ENCODE results near the gene VPS37D.

Gene VPS37D

DNA sequence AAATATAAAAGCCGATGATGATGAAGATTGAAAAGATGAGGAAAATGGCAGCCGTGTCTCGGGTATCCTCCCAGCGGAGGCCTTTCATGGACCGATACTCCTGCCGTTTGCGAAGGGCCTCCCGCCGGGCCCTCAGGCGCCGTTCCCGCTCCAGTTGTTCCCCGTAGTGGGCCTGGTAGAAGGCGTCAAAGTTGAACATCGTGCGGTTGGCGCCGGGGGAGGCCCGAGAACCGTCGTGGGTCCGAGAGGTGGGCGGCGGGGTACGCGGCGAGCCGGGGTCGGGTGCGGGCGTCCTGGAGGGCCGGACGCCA is 15.1 kb downstream of the VPS37D start:
- DNase-seq, result no peak

GRCh38 chr7:73683056-73683787 is 15.6 kb downstream of the VPS37D start, which contains the start of the genes BUD23 and DNAJC30:
Gene BUD23 (plus strand): TSS chr7:73683597. CDS start chr7:73683626, 29 bp downstream.
Gene DNAJC30 (minus strand): TSS chr7:73683453. CDS start chr7:73683423, 30 bp downstream.
- DNase-seq, result peak; percentile 97

GRCh38 chr7:73683788-73684693 is 16.4 kb downstream of the VPS37D start:
- DNase-seq, result no peak

- no peak for DNase-seq
Measured at GRCh38 chr7:73685311-73685710, 17.7 kb downstream of the VPS37D start.

- no peak for DNase-seq
Measured at GRCh38 chr7:73688288-73688687, 20.7 kb downstream of the VPS37D start.

GRCh38 chr7:73690646-73691045 is 23.0 kb downstream of the VPS37D start:
- DNase-seq, result no peak

DNA sequence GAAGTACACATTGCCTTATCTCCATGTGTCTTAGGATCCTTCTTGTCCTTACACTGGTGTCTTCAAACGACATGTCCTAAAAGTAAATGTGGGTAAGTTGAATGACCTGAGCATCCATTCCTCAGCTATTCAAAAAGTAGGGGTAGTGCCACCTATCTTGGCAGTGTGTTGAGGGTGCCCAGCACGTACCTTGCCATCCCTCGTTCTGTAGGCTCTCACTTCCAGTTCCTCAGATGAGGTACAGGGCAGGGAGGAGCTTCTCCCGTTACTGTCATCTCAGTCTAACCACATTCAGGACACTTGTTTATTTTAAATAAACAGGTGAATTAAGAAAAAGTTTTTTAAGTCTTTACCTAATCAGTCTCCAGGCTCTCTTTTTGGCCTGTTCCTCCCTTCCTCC is 28.7 kb downstream of the VPS37D start:
- DNase-seq, result no peak

DNA sequence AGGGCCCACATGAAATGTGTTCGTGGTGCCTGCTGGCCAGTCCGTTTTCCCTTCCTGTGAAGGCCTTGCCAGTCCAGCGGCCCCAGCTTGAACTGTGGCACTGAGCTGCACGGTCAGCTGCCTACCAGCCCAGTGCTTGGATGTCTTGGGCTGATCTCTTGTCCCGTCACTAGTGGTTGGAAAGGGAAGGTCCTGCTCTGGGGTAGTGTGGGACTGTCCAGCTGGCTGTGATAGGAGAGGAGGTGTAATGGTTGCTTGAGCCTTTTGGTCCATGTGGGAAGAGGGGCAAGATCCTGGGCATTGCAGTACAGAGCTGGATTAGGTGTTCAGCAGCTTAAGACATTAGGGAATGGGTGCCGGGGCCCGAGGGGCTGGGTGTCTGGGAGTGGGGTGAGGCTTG is 30.8 kb downstream of the VPS37D start:
- DNase-seq, result no peak

GRCh38 chr7:73699370-73700068 is 31.9 kb downstream of the VPS37D start:
- DNase-seq, result no peak

GRCh38 chr7:73700069-73700423 is 32.4 kb downstream of the VPS37D start:
- DNase-seq, result no peak

GRCh38 chr7:73700581-73701134 is 33.0 kb downstream of the VPS37D start:
- no peak for DNase-seq

- no peak for DNase-seq
Measured at GRCh38 chr7:73701357-73701995, 33.8 kb downstream of the VPS37D start.

GRCh38 chr7:73702226-73702625 is 34.6 kb downstream of the VPS37D start:
- no peak for DNase-seq

- DNase-seq, result no peak
Measured at GRCh38 chr7:73702665-73703064, 35.0 kb downstream of the VPS37D start.

GRCh38 chr7:73703225-73703624 is 35.6 kb downstream of the VPS37D start:
- DNase-seq, result no peak

GRCh38 chr7:73703757-73704639 is 36.4 kb downstream of the VPS37D start:
- no peak for DNase-seq

DNA sequence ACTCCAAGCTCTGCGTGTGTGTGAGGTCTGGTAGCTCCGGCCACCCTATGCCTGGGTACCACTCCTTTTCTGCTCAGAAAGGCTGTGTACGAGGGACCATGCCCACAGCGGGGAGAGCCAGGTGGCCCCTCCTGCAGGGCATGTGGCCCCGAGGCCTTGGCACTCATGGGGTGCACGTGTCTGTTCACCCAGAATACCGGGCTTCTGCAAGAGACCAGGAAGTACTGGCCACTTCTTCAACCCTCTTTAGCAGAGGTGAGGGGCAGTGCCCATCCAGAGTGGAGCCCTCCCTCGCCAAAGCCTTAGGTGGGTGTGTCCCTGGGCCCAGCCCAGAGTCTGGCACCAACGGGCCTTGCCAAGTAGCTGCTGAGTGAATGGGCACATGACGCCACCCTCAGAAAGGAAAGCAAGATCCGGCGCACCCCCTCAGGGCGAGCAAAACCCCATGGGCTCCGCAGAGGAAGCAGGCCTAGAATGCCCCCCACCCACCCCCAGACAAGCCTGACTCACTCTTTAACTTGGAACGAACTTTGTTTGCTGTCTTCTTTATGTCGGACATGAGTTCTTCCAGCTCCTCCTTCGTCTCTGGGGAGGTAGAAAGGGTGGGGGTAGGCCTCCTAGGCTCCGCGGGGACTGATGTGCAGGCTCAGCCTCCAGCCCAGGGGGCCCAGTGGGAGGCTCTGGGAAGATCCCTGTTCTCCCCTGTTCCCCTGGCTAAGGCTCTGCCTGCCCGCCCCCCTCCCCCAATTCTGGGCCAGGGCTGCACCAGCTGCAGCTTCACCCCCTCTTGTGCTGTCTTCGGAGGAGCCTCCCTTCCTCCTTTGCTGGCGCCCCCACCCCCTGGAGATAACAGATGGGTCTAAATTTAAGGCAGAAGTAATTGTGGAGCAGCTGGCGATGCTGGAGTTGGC is 37.3 kb downstream of the VPS37D start:
- DNase-seq, result no peak

- DNase-seq, result no peak
Measured at GRCh38 chr7:73705551-73705920, 37.9 kb downstream of the VPS37D start.

GRCh38 chr7:73706126-73707044 is 38.8 kb downstream of the VPS37D start:
- DNase-seq, result peak; percentile 60
